ENCODE measurements around the gene SLX1A.
"Not testable (repeated sequence)": the region's sequence is repeated elsewhere in the genome, so short reads cannot be mapped to it uniquely, and the experiment has no call there.

Gene SLX1A

GRCh38 chr16:30193615-30194014, at the start of gene SLX1A, which contains the start of gene BOLA2B:
TSS of gene SLX1A (plus strand) at chr16:30193875. CDS start at chr16:30194085, 210 bp downstream.
TSS of gene BOLA2B (minus strand) at chr16:30193666. CDS start at chr16:30193595, 71 bp downstream.
- not testable (repeated sequence) for DNase-seq (ENCODE audit: low read depth in 3 of 3, low spot score in 1 of 3)

- no peak for DNase-seq (ENCODE audit: low read depth in 3 of 3, low spot score in 1 of 3)
Measured at GRCh38 chr16:30144017-30144416, 49.7 kb upstream of the SLX1A start.

GRCh38 chr16:30144917-30145316, 48.8 kb upstream of the SLX1A start:
- no peak for DNase-seq (ENCODE audit: low read depth in 3 of 3, low spot score in 1 of 3)

- no peak for DNase-seq (ENCODE audit: low read depth in 3 of 3, low spot score in 1 of 3)
Measured at GRCh38 chr16:30145657-30146056, 48.0 kb upstream of the SLX1A start.

- DNase-seq (ENCODE audit: low read depth in 3 of 3, low spot score in 1 of 3), result no peak
Measured at GRCh38 chr16:30147843-30148510, 45.7 kb upstream of the SLX1A start.

- DNase-seq (ENCODE audit: low read depth in 3 of 3, low spot score in 1 of 3), result no peak
Measured at GRCh38 chr16:30149250-30149930, 44.3 kb upstream of the SLX1A start.

GRCh38 chr16:30151091-30151490, 42.6 kb upstream of the SLX1A start:
- DNase-seq (ENCODE audit: low read depth in 3 of 3, low spot score in 1 of 3), result no peak

GRCh38 chr16:30152517-30152916, 41.2 kb upstream of the SLX1A start:
- no peak for DNase-seq (ENCODE audit: low read depth in 3 of 3, low spot score in 1 of 3)

GRCh38 chr16:30155188-30155587, 38.5 kb upstream of the SLX1A start:
- DNase-seq (ENCODE audit: low read depth in 3 of 3, low spot score in 1 of 3), result no peak

- DNase-seq (ENCODE audit: low read depth in 3 of 3, low spot score in 1 of 3), result no peak
Measured at GRCh38 chr16:30157214-30157613, 36.5 kb upstream of the SLX1A start.

- DNase-seq (ENCODE audit: low read depth in 3 of 3, low spot score in 1 of 3), result no peak
Measured at GRCh38 chr16:30163538-30163937, 30.1 kb upstream of the SLX1A start.

- DNase-seq (ENCODE audit: low read depth in 3 of 3, low spot score in 1 of 3), result no peak
Measured at GRCh38 chr16:30166202-30166902, 27.3 kb upstream of the SLX1A start.

- not testable (repeated sequence) for DNase-seq (ENCODE audit: low read depth in 3 of 3, low spot score in 1 of 3)
Measured at GRCh38 chr16:30168746-30169145, 24.9 kb upstream of the SLX1A start.

- not testable (repeated sequence) for DNase-seq (ENCODE audit: low read depth in 3 of 3, low spot score in 1 of 3)
Measured at GRCh38 chr16:30169416-30169815, 24.3 kb upstream of the SLX1A start.

GRCh38 chr16:30170145-30170544, 23.5 kb upstream of the SLX1A start:
- not testable (repeated sequence) for DNase-seq (ENCODE audit: low read depth in 3 of 3, low spot score in 1 of 3)

- DNase-seq (ENCODE audit: low read depth in 3 of 3, low spot score in 1 of 3), result no peak
Measured at GRCh38 chr16:30173054-30173453, 20.6 kb upstream of the SLX1A start.

GRCh38 chr16:30176876-30177275, 16.8 kb upstream of the SLX1A start:
- not testable (repeated sequence) for DNase-seq (ENCODE audit: low read depth in 3 of 3, low spot score in 1 of 3)

- DNase-seq (ENCODE audit: low read depth in 3 of 3, low spot score in 1 of 3), result no peak
Measured at GRCh38 chr16:30179195-30179594, 14.5 kb upstream of the SLX1A start.

- no peak for DNase-seq (ENCODE audit: low read depth in 3 of 3, low spot score in 1 of 3)
Measured at GRCh38 chr16:30179931-30180330, 13.7 kb upstream of the SLX1A start.

- no peak for DNase-seq (ENCODE audit: low read depth in 3 of 3, low spot score in 1 of 3)
Measured at GRCh38 chr16:30180741-30181140, 12.9 kb upstream of the SLX1A start.

- peak in 2 of 3 donors; percentile 69 to 76 for DNase-seq (ENCODE audit: low read depth in 3 of 3, low spot score in 1 of 3)
Measured at GRCh38 chr16:30183233-30184095, 10.2 kb upstream of the SLX1A start, which contains the start of gene CORO1A. TSS of gene CORO1A (plus strand) at chr16:30183602. CDS start at chr16:30185210, 1,608 bp downstream.

All from stimulated activated CD4-positive, alpha-beta T cell treated with anti-CD3 and anti-CD28 coated beads, TNF-alpha, amount 100 ng/mL, for 1 hour (primary cell).